H4 (cell line): ENCODE data around the gene NAALADL2. TPM values are rescaled to one million over a fixed set of nuclear protein-coding genes. Genes with fewer than 3 reads are reported as not detected.
A peak's percentile ranks its signal among the peaks of the same experiment; 100 is the strongest.
"Not testable (repeated sequence)": the region's sequence is repeated elsewhere in the genome, so short reads cannot be mapped to it uniquely, and the experiment has no call there.

Experiments used
- DNase-seq: peaks from one replicate; pipeline ENCODE4 v3.0.0-alpha.2; 2015; ENCODE audit warnings: low spot score
- total RNA-seq: library from RNA; depleted of rRNA; stranded (reverse); fragments of >200 nt; shearing (Covaris generic); gene quantifications from 2 replicates; pipeline ENCODE4 v1.2.3, GENCODE V29; 2014

Gene NAALADL2
- total RNA-seq, 1 experiment from 2014 or later: 1.6 TPM

- DNase-seq: no peak
Observed at GRCh38 chr3:175479800-175480199, 620.7 kb downstream of the NAALADL2 start.

- DNase-seq: no peak
Observed at GRCh38 chr3:175484666-175485065, 625.5 kb downstream of the NAALADL2 start.

GRCh38 chr3:175485436-175485835 is 626.3 kb downstream of the NAALADL2 start:
- no peak for DNase-seq

GRCh38 chr3:175486255-175486654 is 627.1 kb downstream of the NAALADL2 start:
- DNase-seq: no peak

- DNase-seq: no peak
Observed at GRCh38 chr3:175489406-175489805, 630.3 kb downstream of the NAALADL2 start.

GRCh38 chr3:175493301-175493700 is 634.2 kb downstream of the NAALADL2 start:
- no peak for DNase-seq

GRCh38 chr3:175495331-175495730 is 636.2 kb downstream of the NAALADL2 start:
- no peak for DNase-seq

- DNase-seq: no peak
Observed at GRCh38 chr3:175502155-175502554, 643.0 kb downstream of the NAALADL2 start.

GRCh38 chr3:175511219-175511785 is 652.2 kb downstream of the NAALADL2 start:
- DNase-seq: no peak

GRCh38 chr3:175512700-175513099 is 653.6 kb downstream of the NAALADL2 start:
- DNase-seq: no peak

- no peak for DNase-seq
Observed at GRCh38 chr3:175518459-175518858, 659.3 kb downstream of the NAALADL2 start.

- DNase-seq: no peak
Observed at GRCh38 chr3:175521406-175521805, 662.3 kb downstream of the NAALADL2 start.

GRCh38 chr3:175526191-175526590 is 667.1 kb downstream of the NAALADL2 start:
- no peak for DNase-seq

- DNase-seq: peak; percentile 13
Observed at GRCh38 chr3:175526609-175527280, 667.6 kb downstream of the NAALADL2 start.

GRCh38 chr3:175528693-175529092 is 669.6 kb downstream of the NAALADL2 start:
- not testable (repeated sequence) for DNase-seq

GRCh38 chr3:175535351-175535750 is 676.2 kb downstream of the NAALADL2 start:
- no peak for DNase-seq

- no peak for DNase-seq
Observed at GRCh38 chr3:175546115-175546514, 687.0 kb downstream of the NAALADL2 start.

GRCh38 chr3:175552929-175553328 is 693.8 kb downstream of the NAALADL2 start:
- no peak for DNase-seq

- no peak for DNase-seq
Observed at GRCh38 chr3:175554801-175555200, 695.7 kb downstream of the NAALADL2 start.

- DNase-seq: no peak
Observed at GRCh38 chr3:175558261-175558660, 699.1 kb downstream of the NAALADL2 start.

GRCh38 chr3:175564363-175564762 is 705.2 kb downstream of the NAALADL2 start:
- DNase-seq: no peak

GRCh38 chr3:175571096-175571495 is 712.0 kb downstream of the NAALADL2 start:
- DNase-seq: no peak

GRCh38 chr3:175573226-175573625 is 714.1 kb downstream of the NAALADL2 start:
- no peak for DNase-seq

- DNase-seq: no peak
Observed at GRCh38 chr3:175580318-175580717, 721.2 kb downstream of the NAALADL2 start.
